ENCODE results near the gene SVIL.

GRCh38 chr10:29635711-29636144 lies 957 bp upstream of the SVIL start:
- no peak for TF ChIP-seq POLR2A (IDR thresholded peaks at IDR 0.05; ENCODE audit: low read length)
- no peak for TF ChIP-seq GATA1 (IDR thresholded peaks at IDR 0.05; ENCODE audit: low read depth, low read length)

All from erythroblast (primary cell).